NCI-H345 treated with DMSO at 0.1 percent for 48 hours (cell line): Measurements from ENCODE around the gene GARIN3.
"Not testable (repeated sequence)": the region's sequence is repeated elsewhere in the genome, so short reads cannot be mapped to it uniquely, and the experiment has no call there.

Experiments used
- DNase-seq: peaks from one replicate; lab custom pipeline; 2025; ENCODE audit not compliant: unreplicated experiment; lab: John Stamatoyannopoulos, UW

GARIN3 gene

DNA sequence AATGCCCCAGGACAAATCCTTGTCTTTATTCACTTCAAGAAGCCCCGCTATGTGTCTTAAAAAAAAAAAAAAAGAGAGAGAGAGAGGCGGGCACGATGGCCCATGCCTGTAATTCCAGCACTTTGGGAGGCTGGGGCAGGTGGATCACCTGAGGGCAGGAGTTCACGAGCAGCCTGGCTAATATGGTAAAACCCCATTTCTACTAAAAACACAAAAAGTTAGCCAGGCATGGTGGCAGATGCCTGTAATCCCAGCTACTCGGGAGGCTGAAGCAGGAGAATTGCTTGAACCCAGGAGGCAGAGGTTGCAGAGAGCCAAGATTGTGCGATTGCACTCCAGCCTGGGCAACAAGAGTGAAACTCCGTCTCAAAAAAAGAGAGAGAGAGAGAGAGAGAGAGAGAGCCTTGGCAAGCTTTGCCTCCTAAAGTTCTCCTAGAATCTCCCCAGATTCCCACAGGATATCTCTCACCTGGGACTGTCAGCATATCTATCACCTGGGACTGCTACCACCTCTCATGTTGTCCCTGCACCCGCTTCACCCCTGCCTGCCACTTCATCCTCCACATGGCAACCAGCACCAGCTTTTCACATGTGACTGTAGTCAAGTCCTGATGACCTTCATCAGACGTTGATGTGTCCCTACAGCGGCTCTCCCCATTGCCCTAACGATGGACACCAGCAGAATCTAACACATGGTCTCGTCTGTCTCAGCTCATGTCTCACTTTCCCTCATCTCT is 20.4 kb upstream of the GARIN3 start:
- no peak for DNase-seq

- not testable (repeated sequence) for DNase-seq
These were observed 19.1 kb upstream of the GARIN3 start for GRCh38 chr5:157185122-157185521.

- no peak for DNase-seq
These were observed 18.1 kb upstream of the GARIN3 start for GRCh38 chr5:157184117-157184670.

DNA sequence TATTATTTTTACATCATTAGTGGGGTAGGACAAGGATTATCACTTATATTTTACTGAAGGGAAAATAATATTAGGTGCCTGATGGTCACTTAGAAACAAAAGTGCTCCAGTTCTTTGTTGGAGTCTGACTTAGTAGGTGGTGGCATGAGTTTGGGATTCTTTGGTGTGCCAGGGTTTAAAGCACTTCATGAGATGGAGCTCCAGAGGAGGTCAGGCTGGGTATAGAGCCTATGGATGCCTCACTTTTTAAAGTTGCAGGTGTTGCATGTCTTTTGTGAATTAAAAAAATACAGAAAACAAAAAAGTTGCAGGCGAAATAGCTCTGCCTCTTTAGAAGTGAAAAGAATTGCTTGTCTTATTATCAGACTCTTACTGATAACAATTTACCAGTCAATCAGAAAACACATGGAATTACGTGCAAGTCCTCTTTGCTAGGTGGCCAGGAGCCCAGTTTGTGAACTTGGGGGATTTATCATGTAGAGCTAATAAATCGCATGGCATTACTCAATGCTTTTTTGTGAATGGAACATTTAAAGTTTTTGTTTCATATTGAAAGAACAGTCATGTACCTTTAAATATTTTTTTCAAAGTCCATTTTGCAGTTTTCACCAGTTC is 16.2 kb upstream of the GARIN3 start:
- no peak for DNase-seq

DNA sequence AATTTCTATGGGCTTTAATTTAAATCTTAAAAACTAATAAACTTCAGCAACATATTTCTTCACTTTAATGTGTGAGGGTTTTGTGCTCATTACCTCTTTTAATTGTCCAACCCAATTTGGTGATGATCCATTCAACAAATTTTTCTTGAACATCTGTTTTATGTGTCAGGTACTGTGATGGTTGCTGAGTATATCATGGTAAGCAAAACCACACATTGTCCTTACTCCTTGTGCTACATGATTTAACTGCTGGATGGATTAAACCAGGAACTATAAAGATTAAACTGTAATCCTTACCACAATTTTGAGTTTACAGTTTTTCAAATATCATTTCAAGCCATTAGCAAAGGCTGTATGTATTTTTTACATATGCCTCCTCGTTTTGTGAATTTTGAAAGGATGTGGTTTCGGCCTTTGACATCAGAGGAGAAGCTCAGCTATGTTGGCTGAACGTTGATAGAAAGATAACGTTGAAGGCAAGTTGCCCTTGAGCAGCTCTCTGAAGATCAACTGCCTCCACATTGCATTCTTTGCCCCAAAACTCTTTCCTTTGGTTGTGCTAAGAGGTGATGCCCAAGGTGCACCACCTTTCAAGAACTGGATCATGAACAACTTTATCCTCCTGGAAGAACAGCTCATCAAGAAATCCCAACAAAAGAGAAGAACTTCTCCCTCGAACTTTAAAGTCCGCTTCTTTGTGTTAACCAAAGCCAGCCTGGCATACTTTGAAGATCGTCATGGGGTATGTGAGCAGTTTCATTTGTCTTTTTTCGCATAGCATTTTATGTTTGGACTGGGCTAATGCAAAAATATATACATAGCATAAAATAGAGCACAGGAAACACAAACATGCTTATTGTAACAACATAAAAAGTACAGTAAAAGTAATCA is 14.6 kb upstream of the GARIN3 start, which contains the start of gene ITK:
ITK (plus strand) TSS at position 467 of the 891 bp plus-strand sequence; CDS start at position 605, 138 bp downstream.
- no peak for DNase-seq

DNA sequence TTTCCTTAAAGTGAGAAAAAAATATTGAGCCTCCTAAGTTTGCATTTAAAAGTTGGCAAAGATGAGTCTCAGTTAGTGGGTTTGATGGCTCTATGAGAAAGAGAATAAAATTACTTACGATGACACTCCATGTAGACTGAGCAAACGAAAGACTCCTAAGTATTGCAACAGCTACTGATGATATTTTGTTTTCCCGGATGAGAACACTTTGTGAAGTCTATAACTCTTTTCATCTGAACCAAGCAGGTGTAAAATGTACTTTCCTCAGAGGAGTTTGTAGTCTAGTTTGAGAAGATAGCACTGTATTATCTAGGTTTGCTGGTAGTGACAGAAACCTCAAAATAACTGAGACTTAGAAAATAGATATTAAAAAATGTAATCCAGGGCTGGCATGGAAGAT is 12.9 kb upstream of the GARIN3 start:
- no peak for DNase-seq

DNA sequence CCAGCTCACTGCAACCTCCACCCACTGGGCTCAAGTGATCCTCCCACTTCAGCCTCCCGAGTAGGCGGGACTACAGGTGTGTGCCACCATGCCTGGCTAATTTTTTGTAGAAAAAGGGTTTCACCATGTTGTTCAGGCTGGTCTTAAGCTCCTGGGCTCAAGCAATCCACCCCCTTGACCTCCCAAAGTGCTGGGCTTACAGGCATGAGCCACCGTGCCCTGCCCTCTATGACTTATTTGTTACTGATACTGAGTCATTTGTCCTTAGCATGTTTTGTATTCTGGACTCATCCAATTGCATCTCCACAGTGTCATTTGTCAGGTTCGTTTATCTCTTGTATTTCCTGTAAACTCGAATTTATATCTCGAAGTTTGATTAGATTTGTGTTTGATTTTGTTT is 11.9 kb upstream of the GARIN3 start:
- no peak for DNase-seq

- no peak for DNase-seq
These were observed 9.1 kb upstream of the GARIN3 start for GRCh38 chr5:157175071-157175612.

DNA sequence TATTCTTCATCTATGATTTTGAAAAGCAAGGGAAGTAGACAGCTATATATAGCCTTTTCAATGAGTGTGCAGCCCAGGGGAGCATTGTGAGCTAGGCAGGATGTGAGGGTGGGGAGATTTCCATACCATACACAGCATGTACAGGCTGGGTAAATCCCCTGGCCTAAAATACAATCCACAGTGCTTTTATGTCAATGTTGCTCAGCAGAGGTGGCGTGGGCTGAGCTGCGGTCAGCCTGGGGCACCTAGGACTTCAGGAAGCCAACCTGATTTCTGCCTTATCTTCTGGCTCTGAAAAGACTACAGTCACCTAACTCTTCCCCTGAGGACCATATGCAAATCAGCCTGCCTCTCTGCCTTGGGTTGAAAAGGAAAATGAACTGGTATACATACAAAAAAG is 6.3 kb upstream of the GARIN3 start:
- no peak for DNase-seq

- no peak for DNase-seq
These were observed 2.2 kb upstream of the GARIN3 start for GRCh38 chr5:157168286-157168685.

DNA sequence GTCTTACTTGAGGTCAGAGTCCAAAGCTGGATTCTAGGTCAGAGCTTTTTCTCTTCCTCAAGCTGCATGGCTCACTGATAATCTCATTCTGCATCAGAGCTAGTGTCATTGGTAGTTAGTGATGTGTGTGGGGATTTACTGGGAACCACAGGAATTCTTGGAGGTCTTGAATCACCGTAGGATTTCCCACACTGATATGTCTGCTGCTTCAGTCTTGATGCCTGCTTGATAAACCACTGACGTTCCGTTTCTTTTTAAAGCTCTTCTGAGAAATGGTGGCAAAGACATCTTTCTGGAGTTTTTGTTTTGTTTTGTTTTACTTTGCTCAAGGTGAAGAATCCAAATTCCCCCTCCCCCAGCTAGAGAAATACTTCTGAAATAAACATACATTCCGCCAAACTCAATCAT is 1.2 kb upstream of the GARIN3 start:
- no peak for DNase-seq

DNA sequence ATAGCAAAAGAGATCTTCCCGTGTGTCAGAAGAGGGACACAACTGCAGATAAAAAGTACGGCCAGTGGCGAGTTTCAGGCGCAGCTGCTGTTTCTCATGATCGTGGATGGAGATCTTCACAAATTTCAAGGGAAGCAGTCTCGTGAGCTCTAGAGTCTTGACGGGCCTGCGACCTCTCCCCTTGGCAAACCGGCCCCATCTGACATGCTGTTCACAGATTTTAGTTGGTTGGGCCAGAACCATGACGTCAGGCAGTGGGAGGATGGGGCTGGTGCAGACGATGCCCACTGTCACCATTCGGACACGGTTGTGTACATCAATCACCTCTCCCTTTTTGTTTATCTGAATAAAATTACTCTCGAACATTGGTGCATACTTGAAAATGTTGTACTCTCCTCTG is 396 bp downstream of the GARIN3 start:
- no peak for DNase-seq

GRCh38 chr5:157165261-157165660 is 803 bp downstream of the GARIN3 start:
- no peak for DNase-seq

- DNase-seq: no peak
These were observed 1.5 kb downstream of the GARIN3 start for GRCh38 chr5:157164521-157164920.

DNA sequence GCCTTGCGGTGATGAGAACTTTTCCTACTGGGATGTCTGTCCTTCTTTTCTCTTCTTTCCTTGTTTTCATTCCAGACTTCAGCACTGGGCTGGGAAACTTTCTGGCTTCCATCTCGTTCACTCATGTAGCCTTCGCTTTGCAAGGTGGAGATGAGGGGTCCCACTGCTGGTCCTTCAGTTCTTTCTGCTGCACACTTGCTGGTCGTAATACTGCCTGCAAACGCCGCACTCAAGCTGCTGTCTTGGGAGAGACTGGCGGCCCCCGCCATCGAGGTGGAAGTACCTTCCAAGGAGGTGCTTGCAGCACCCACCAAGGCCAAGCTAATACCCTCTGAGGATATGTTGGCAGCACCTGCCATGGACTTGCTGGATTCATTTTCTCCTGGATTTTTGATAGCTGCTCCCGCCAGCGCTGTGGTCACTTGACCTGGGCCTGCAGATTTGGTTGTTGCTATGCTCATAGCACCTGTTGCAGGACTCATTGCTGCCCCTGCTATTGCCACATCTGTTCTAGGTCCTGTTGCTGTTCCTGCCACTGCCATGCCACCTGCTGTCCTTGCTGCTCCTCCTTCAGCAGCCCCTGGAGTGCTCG is 3.0 kb downstream of the GARIN3 start:
- no peak for DNase-seq

DNA sequence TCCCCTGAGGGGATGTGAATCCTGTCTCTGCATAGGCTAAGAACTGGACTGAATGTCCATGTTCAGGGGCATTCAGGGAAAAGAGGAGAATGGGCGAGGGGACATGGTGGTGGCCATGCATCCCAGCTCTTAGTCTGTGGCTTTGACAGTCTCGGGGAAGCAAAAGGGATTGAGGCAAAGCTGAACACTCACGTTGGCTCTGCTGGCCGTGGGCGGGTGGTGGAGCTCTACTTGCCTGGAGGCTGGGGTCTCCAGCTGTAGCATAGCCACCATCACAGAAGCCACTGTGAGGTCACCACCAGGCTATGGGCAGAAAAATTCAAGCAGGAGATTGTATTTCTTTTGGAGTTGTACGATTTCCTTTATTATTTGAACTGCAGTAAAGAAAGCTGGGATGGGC is 4.1 kb downstream of the GARIN3 start:
- DNase-seq: no peak

- no peak for DNase-seq
These were observed 6.1 kb downstream of the GARIN3 start for GRCh38 chr5:157160001-157160400.

GRCh38 chr5:157159209-157159751 is 6.8 kb downstream of the GARIN3 start:
- no peak for DNase-seq

DNA sequence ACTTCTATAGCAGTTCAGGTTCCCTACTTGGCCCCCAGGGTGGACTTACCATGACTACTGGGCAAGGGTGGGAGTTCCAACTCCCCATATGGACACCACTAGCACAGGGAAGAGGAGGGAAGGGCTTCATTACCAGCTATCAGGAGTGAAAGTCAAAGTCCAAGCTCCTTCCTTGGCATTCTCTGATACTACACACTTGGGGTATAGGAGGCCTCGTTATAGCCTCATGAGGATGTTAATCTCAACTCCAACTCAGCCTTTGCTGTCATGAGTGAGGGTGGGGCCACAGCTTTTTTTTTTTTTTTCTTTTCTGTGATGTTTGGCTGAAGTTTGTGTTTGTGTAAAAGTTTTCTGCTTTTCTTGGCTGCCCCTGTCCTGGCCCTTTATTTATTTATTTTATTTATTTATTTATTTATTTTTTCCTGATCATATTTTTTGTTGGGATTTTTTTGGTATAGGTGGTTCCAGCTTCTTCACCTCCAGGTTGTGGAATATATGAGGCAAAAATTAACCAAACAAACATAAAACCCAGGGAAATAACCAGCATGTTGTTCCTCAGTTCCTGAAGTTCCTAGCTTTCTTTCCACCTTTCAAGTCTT is 8.7 kb downstream of the GARIN3 start:
- DNase-seq: no peak

DNA sequence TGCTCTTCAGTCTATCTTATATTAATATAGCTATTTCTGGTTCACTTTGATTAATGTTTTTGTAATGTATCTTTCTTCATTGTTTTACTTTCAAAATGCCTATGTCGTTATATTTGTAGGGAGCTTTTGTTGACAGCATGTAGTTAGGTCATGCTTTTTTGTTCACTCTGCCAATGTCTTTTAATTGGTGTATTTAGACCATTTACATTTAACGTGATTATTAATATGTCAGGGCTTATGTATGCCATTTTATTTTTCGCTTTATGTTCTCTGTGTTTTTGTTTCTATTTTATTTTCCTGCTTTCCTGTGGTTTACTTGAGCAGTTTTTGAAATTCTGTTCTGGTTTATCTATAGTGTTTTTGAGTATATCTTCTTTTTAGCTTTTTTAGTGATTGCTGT is 10.8 kb downstream of the GARIN3 start:
- no peak for DNase-seq
